IMR-90 (cell line): ENCODE data around the gene CACUL1. TPM values are rescaled to one million over a fixed set of nuclear protein-coding genes. Genes with fewer than 3 reads are reported as not detected.

Experiments
- ATAC-seq: fragments of 200-7000 bp; cut with Tn5 transposase; 2 replicates; pipeline ENCODE4 v1.9.1; 2020; ENCODE audit warnings: low read depth, mild to moderate bottlenecking, moderate library complexity
- BruUV-seq: library from RNA; stranded (reverse); fragments of 400-500 nt; replicated peaks from 2 replicates; lab custom pipeline; 2021; lab: Mats Ljungman, UMichigan
- CTCF ChIA-PET: fragments of 300-600 bp; formaldehyde crosslinking; extraction: SDS; loops from one replicate; lab custom pipeline; 2021; ENCODE audit warnings: antibody characterized with exemption; lab: Yijun Ruan, JAX
- POLR2A ChIA-PET: fragments of 300-600 bp; sonication (Branson Sonifier 250); formaldehyde crosslinking; loops from one replicate; lab custom pipeline; 2022; ENCODE audit warnings: antibody characterized with exemption; ENCODE audit not compliant: unreplicated experiment; lab: Charles Lee
- DNase-seq: peaks from one replicate; pipeline ENCODE4 v3.0.0; 2013
- H2AFZ ChIP-seq: replicated peaks from 2 replicates; pipeline ENCODE3; 2013; ENCODE audit warnings: low read length, mild to moderate bottlenecking; ENCODE audit not compliant: poor library complexity
- H2AK5ac ChIP-seq: 2 replicates; pipeline ENCODE4 v1.6.1; 2013; ENCODE audit warnings: low read depth, low read length, inconsistent platforms
- H2AK9ac ChIP-seq: replicated peaks from 2 replicates; pipeline ENCODE3; 2013; ENCODE audit warnings: mild to moderate bottlenecking, low read depth, low read length, moderate library complexity; ENCODE audit not compliant: poor library complexity
- H2BK120ac ChIP-seq: 2 replicates; pipeline ENCODE4 v1.6.1; 2013; ENCODE audit warnings: low read depth, low read length, inconsistent platforms
- H2BK15ac ChIP-seq: 3 replicates; pipeline ENCODE4 v1.6.1; 2013; ENCODE audit warnings: low read depth, low read length, inconsistent platforms
- H2BK20ac ChIP-seq: 2 replicates; pipeline ENCODE4 v1.6.1; 2013; ENCODE audit warnings: low read depth, mild to moderate bottlenecking, inconsistent platforms, low read length, moderate library complexity
- H2BK5ac ChIP-seq: 2 replicates; pipeline ENCODE4 v1.6.1; 2013; ENCODE audit warnings: mild to moderate bottlenecking, low read depth, low read length, inconsistent platforms; ENCODE audit not compliant: poor library complexity, severe bottlenecking
- H3K14ac ChIP-seq: replicated peaks from 2 replicates; pipeline ENCODE4 v1.6.1; 2013; ENCODE audit warnings: low read depth, low read length, inconsistent platforms
- H3K18ac ChIP-seq: 2 replicates; pipeline ENCODE4 v1.6.1; 2013; ENCODE audit warnings: low read depth, low read length, control low read depth
- H3K23ac ChIP-seq: 2 replicates; pipeline ENCODE4 v1.6.1; 2013; ENCODE audit warnings: low read depth, low read length, inconsistent platforms
- H3K27ac ChIP-seq: 2 replicates; pipeline ENCODE4 v1.5.1; 2013; ENCODE audit warnings: mild to moderate bottlenecking, control low read depth, low read length; ENCODE audit not compliant: insufficient read depth
- H3K27me3 ChIP-seq: 2 replicates; pipeline ENCODE4 v1.6.1; 2013; ENCODE audit warnings: low read length; ENCODE audit not compliant: control insufficient read depth, insufficient read depth
- H3K36me3 ChIP-seq: 2 replicates; pipeline ENCODE4 v1.6.1; 2013; ENCODE audit warnings: low read length, mixed read lengths; ENCODE audit not compliant: control insufficient read depth, insufficient read depth
- H3K4ac ChIP-seq: 2 replicates; pipeline ENCODE4 v1.6.1; 2013; ENCODE audit warnings: low read depth, low read length, inconsistent platforms
- H3K4me1 ChIP-seq: 2 replicates; pipeline ENCODE4 v1.6.1; 2013; ENCODE audit warnings: low read length, mixed read lengths; ENCODE audit not compliant: control insufficient read depth, insufficient read depth
- H3K4me2 ChIP-seq: 2 replicates; pipeline ENCODE4 v1.6.1; 2013; ENCODE audit warnings: low read depth, mild to moderate bottlenecking, control low read depth, low read length, moderate library complexity
- H3K4me3 ChIP-seq: 2 replicates; pipeline ENCODE4 v1.5.1; 2013; ENCODE audit warnings: low read depth, mild to moderate bottlenecking, control low read depth, low read length, moderate library complexity; ENCODE audit not compliant: insufficient read depth
- H3K56ac ChIP-seq: 2 replicates; pipeline ENCODE4 v1.6.1; 2013; ENCODE audit warnings: low read length, inconsistent platforms; ENCODE audit not compliant: insufficient read depth; ENCODE audit errors: extremely low read depth
- H3K79me1 ChIP-seq, 2 experiments: 2 replicates each; pipeline ENCODE4 v1.6.1; 2013; ENCODE audit warnings: low read length in 2 of 2, inconsistent platforms in 1 of 2, low read depth in 1 of 2
- H3K9ac ChIP-seq: 2 replicates; pipeline ENCODE4 v1.6.1; 2013; ENCODE audit warnings: low read depth, low read length, control low read depth
- H3K9me1 ChIP-seq: 2 replicates; pipeline ENCODE4 v1.6.1; 2013; ENCODE audit warnings: low read length, inconsistent platforms; ENCODE audit not compliant: insufficient read depth
- H3K9me3 ChIP-seq: 2 replicates; pipeline ENCODE4 v1.6.1; 2013; ENCODE audit warnings: low read length; ENCODE audit not compliant: control insufficient read depth, insufficient read depth
- H4K20me1 ChIP-seq: 2 replicates; pipeline ENCODE4 v1.6.1; 2013; ENCODE audit warnings: low read length, inconsistent platforms; ENCODE audit not compliant: insufficient read depth
- H4K5ac ChIP-seq: 2 replicates; pipeline ENCODE4 v1.6.1; 2013; ENCODE audit warnings: mild to moderate bottlenecking, low read depth, low read length, control low read depth
- H4K8ac ChIP-seq, 2 experiments: 2 replicates each; pipeline ENCODE4 v1.6.1; 2013; ENCODE audit warnings: low read depth in 2 of 2, low read length in 2 of 2, control low read depth in 1 of 2, inconsistent platforms in 1 of 2
- H4K91ac ChIP-seq: 2 replicates; pipeline ENCODE4 v1.6.1; 2013; ENCODE audit warnings: low read depth, low read length, inconsistent platforms; ENCODE audit not compliant: insufficient read depth
- BHLHE40 ChIP-seq: fragments of 150-350 bp; IDR thresholded peaks from 2 replicates; pipeline ENCODE4 v1.6.1; 2016; ENCODE audit warnings: mild to moderate bottlenecking, low read depth, low read length
- CHD1 ChIP-seq: IDR thresholded peaks from 2 replicates; pipeline ENCODE4 v1.6.1; 2012; ENCODE audit warnings: low read depth, low read length, improper control_type of control experiment
- ELK1 ChIP-seq: fragments of 150-350 bp; IDR thresholded peaks from 2 replicates; pipeline ENCODE4 v1.6.1; 2016; ENCODE audit warnings: low read depth, mild to moderate bottlenecking, low read length, moderate library complexity, borderline replicate concordance
- NFE2L2 ChIP-seq: fragments of 150-350 bp; IDR thresholded peaks from 2 replicates; pipeline ENCODE4 v1.6.1; 2016; ENCODE audit warnings: low read depth, mild to moderate bottlenecking, low read length
- POLR2A ChIP-seq: IDR thresholded peaks from 2 replicates; pipeline ENCODE4 v1.6.1; 2012; ENCODE audit warnings: mild to moderate bottlenecking, low read depth, low read length
- RCOR1 ChIP-seq: IDR thresholded peaks from 2 replicates; pipeline ENCODE4 v1.6.1; 2012; ENCODE audit warnings: mild to moderate bottlenecking, low read length, improper control_type of control experiment; ENCODE audit not compliant: insufficient replicate concordance
- SMC3 ChIP-seq: fragments of 150-350 bp; IDR thresholded peaks from 2 replicates; pipeline ENCODE4 v1.6.1; 2016; ENCODE audit warnings: low read depth, mild to moderate bottlenecking, antibody characterized with exemption, low read length, moderate library complexity
- whole genome bisulfite sequencing, 2 experiments: methylation state at CpG; one replicate each; pipeline versions ENCODE4 v1.1.5 to v1.1.7; 2013; ENCODE audit warnings: missing lambda C conversion rate in 2 of 2; ENCODE audit not compliant: insufficient read length in 1 of 2; ENCODE audit errors: extremely low coverage in 2 of 2; 5-methylcytosine and 5-hydroxymethylcytosine counted together
- dilution Hi-C: fragments of 300-500 bp; cut with HindIII; formaldehyde crosslinking; loops from one replicate; pipeline ENCODE4 v1.14.3; 2018; ENCODE audit warnings: low sequenced_read_pairs; ENCODE audit not compliant: unreplicated experiment
- in situ Hi-C: fragments of 300-500 bp; cut with MboI; formaldehyde crosslinking; loops from 3 replicates; pipeline ENCODE4 v1.14.3; 2019; ENCODE audit warnings: low sequenced_read_pairs, inconsistent platforms, mixed read lengths
- intact Hi-C: fragments of 100-400 bp; cut with micrococcal nuclease; formaldehyde crosslinking; loops from 2 replicates; pipeline ENCODE4 v1.10.0; 2022
- polyA plus RNA-seq, 3 experiments: library from polyadenylated mRNA; depleted of rRNA; stranded (reverse); fragments of >200 nt; gene quantifications; 2 replicates each; pipeline ENCODE4 v1.2.3, GENCODE V29; 2012; ENCODE audit warnings: low replicate concordance in 1 of 3
- total RNA-seq: library from RNA; depleted of rRNA; stranded (reverse); fragments of >200 nt; gene quantifications from 2 replicates; pipeline ENCODE4 v1.2.3, GENCODE V29; 2012

Gene CACUL1
- total and polyA plus RNA-seq, 2 of the 4 experiments (the other 2 are of a cell fraction): 5.3 to 23.5 TPM

- Histone ChIP-seq H3K18ac (no peak overlapping the region), H4K5ac (no peak overlapping the region), H2BK20ac (no peak overlapping the region), H3K56ac (no peak overlapping the region), H2AK5ac (no peak overlapping the region), H2AK9ac (no peak overlapping the region), H3K4me2 (no peak overlapping the region), H3K4ac (no peak overlapping the region), H3K14ac (no peak overlapping the region), H3K9ac (no peak overlapping the region), H3K4me3 (no peak overlapping the region), H3K27ac (no peak overlapping the region), H4K91ac (no peak overlapping the region), H3K9me1 (no peaks in the 10 kb centered on the region), H2BK15ac (no peak overlapping the region), H3K27me3 (no peaks in the 10 kb centered on the region), H2BK120ac (no peak overlapping the region), H2BK5ac (no peak overlapping the region), H3K79me1 (peaks cover 12 to 37% of the 10 kb centered on the region in 2 experiments), H3K23ac (no peak overlapping the region), H4K8ac (no peak overlapping the region), H3K9me3 (no peaks in the 10 kb centered on the region), H3K4me1 (0 out of 2 replicates have a peak, but pooled peaks cover 1% of the 10 kb centered on the region), H2AFZ (no peak overlapping the region), H3K36me3 (peaks cover 9% of the 10 kb centered on the region; the same call in 1 of the 2 replicates), H4K20me1 (no peaks in the 10 kb centered on the region)
- intact Hi-C loops: no loop called here
- TF ChIP-seq POLR2A (no peak), ELK1 (no peak), NFE2L2 (no peak), SMC3 (no peak), RCOR1 (no peak), CHD1 (no peak), BHLHE40 (no peak)
- POLR2A ChIA-PET: interaction anchor here (0.6 kb wide), 1 partner anchor 143 kb away, joined by 3 read pairs; no protein-coding TSS in a partner anchor
- WGBS, 2 experiments: no CpG with 5 or more reads among the region's 6 CpGs
- in situ Hi-C loops: no loop called here
- dilution Hi-C loops: no loop called here
- DNase-seq (no peak), ATAC-seq (no peak)
- CTCF ChIA-PET: interaction anchor here (0.6 to 2.0 kb wide), 2 partner anchors 16 to 339 kb away, joined by 4 to 6 read pairs; no protein-coding TSS in a partner anchor
- no TSS peak for BruUV-seq
These were observed 50.1 kb downstream of the CACUL1 start for GRCh38 chr10:118704711-118705110.
